CD4-positive, alpha-beta T cell treated with Interleukin-4 for 4 hours (primary cell): ENCODE results near the gene NMNAT2.

Experiments
- DNase-seq: peaks from one replicate; pipeline ENCODE4 v3.0.0-alpha.2; 2020

NMNAT2 gene

GRCh38 chr1:183203094-183203493 is 215.1 kb downstream of the NMNAT2 start:
- no peak for DNase-seq

GRCh38 chr1:183200451-183200850 is 217.7 kb downstream of the NMNAT2 start:
- DNase-seq: no peak

- DNase-seq: no peak
Observed at GRCh38 chr1:183199304-183199703, 218.9 kb downstream of the NMNAT2 start.

- no peak for DNase-seq
Observed at GRCh38 chr1:183198463-183198862, 219.7 kb downstream of the NMNAT2 start.
